Ectodermal cell (in vitro differentiated cells): Measurements from ENCODE around the gene COPG1.

Source experiments
- H3K27ac ChIP-seq: 2 replicates; pipeline ENCODE4 v1.7.0; 2013; ENCODE audit warnings: mild to moderate bottlenecking, low read depth, low read length; ENCODE audit not compliant: insufficient read depth, poor library complexity, severe bottlenecking
- H3K27me3 ChIP-seq: 2 replicates; pipeline ENCODE4 v1.7.0; 2013; ENCODE audit warnings: mild to moderate bottlenecking, low read length; ENCODE audit not compliant: insufficient read depth, control insufficient read depth, poor library complexity, severe bottlenecking
- H3K36me3 ChIP-seq: one replicate; pipeline ENCODE4 v1.7.0; 2013; ENCODE audit warnings: low read length; ENCODE audit not compliant: control insufficient read depth, insufficient read depth
- H3K4me1 ChIP-seq: one replicate; pipeline ENCODE4 v1.7.0; 2013; ENCODE audit warnings: low read length; ENCODE audit not compliant: control insufficient read depth, insufficient read depth
- H3K4me3 ChIP-seq: 2 replicates; pipeline ENCODE4 v1.7.0; 2013; ENCODE audit warnings: low read depth, low read length, control low read depth; ENCODE audit not compliant: insufficient read depth
- H3K9me3 ChIP-seq: 2 replicates; pipeline ENCODE4 v1.7.0; 2013; ENCODE audit warnings: mild to moderate bottlenecking, low read length, moderate library complexity; ENCODE audit not compliant: control insufficient read depth
- WGBS, 2 experiments: methylation state at CpG; one replicate each; pipeline ENCODE4 v1.1.7; 2013; ENCODE audit warnings: missing lambda C conversion rate in 2 of 2; 5-methylcytosine and 5-hydroxymethylcytosine counted together

COPG1 gene

DNA sequence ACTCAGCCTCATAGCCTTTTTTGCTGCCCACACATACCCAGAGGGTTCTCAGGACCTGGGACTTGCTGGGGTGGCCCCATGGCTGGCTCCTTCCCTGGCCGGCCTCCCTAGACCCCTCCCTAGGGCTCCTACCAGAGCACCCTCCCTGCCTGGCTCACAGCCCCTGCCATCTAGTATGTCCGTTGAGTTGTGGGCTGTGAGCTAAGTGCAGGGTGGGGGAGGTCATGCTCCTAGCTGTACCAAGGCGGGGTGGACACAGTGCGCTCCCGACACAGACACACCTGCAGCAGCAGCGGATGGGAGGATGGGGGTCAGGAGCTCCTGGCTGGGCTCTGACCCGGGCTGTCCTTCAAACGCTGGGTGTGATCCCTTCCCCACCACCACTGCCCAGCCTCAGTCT, 70.9 kb downstream of the COPG1 start:
- H3K9me3 ChIP-seq = no peaks in the 10 kb centered on the region
- H3K4me3 ChIP-seq = no peak overlapping the region
- H3K27ac ChIP-seq = no peak overlapping the region
- H3K4me1 ChIP-seq = peaks cover 4% of the 10 kb centered on the region
- peaks cover 6% of the 10 kb centered on the region for H3K36me3 ChIP-seq
- no peaks in the 10 kb centered on the region for H3K27me3 ChIP-seq
- 92 to 94% methylated on average over 8 of the region's 8 CpGs for WGBS, 2 experiments

DNA sequence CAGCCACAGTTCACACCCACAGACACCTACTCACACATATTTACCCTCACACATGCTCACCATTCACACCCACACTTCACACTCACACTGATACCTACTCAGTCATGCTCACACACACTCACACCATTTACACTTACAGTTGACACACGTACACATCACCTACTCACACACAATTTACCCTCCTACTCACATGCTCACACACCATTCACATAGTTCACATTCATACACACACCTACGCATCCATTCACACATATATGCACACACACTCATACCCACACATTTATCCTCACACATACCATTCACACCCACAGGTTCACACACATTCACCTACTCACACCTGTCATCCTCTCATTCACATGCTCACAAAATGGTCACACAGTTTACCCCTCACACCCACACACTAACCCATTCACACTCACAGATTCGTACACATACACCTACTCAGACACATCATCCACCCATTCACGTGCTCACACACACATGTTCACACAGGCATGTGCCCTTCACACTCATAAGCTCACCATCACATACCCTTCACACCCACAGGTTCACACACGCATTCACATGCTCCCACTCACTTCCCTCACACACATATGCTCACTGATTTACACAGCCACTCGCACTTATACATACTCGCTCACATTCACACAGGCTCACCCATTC, 71.5 kb downstream of the COPG1 start:
- peaks cover 6% of the 10 kb centered on the region for H3K36me3 ChIP-seq
- H3K4me1 ChIP-seq = peaks cover 4% of the 10 kb centered on the region
- 93 to 94% methylated on average over 7 of the region's 7 CpGs for WGBS, 2 experiments
- H3K4me3 ChIP-seq = no peak overlapping the region
- H3K27me3 ChIP-seq = no peaks in the 10 kb centered on the region
- no peaks in the 10 kb centered on the region for H3K9me3 ChIP-seq
- no peak overlapping the region for H3K27ac ChIP-seq

DNA sequence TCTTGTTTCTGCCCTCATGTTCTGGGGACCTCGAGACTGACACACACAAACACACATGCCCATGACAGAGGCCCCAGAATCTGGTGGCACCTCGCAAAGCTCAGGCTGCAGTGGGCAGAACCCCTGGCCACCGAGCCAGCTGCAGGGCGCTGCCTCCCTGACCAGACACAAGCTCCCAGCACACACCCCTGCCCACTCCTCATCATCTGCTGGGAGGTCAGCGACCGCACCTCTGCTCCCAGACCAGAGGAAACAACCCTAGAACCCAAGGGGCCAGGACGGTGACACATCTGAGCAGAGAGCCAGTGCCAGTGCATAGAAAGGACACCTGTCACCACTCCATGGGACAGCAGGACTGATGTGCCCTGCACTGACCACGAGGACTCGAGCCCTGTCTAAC, 72.5 kb downstream of the COPG1 start:
- WGBS, 2 experiments = 94 to 95% methylated on average over 9 of the region's 9 CpGs
- no peak overlapping the region for H3K4me3 ChIP-seq
- H3K36me3 ChIP-seq = peaks cover 6% of the 10 kb centered on the region
- H3K4me1 ChIP-seq = peaks cover 4% of the 10 kb centered on the region
- H3K27ac ChIP-seq = no peak overlapping the region
- H3K9me3 ChIP-seq = no peaks in the 10 kb centered on the region
- H3K27me3 ChIP-seq = no peaks in the 10 kb centered on the region

DNA sequence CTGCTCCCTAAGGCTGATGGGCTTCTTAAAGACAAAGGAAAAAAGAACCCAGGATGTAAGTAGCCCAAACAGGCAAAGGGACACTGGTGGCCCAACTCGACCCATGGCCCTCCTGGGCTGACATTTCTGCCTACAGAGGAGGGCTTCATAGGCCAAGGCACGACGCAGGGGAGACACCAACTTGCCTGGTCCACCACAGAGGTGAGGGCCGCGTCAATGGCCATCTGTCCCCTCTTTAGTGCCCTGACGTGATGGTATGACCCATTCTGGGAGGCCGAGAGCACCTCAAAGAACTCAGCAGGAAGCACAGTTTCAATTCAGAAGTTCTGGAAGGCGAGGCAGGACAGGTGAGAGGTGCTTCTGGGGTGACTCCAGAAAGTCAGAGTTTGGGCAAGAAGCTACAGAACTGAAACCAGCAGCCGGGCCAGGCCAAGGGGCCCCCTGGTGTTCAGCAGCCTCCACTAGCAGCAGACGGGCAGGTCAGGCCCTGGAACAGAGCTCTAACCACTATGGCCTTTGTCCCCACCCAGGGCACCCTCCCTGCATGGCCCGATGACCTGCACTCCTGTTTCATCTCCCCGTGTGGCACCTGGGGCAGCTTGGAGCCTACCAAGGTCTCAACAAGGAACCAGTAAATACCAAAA, 74.4 kb downstream of the COPG1 start:
- 89 to 92% methylated on average over 12 of the region's 12 CpGs for WGBS, 2 experiments

DNA sequence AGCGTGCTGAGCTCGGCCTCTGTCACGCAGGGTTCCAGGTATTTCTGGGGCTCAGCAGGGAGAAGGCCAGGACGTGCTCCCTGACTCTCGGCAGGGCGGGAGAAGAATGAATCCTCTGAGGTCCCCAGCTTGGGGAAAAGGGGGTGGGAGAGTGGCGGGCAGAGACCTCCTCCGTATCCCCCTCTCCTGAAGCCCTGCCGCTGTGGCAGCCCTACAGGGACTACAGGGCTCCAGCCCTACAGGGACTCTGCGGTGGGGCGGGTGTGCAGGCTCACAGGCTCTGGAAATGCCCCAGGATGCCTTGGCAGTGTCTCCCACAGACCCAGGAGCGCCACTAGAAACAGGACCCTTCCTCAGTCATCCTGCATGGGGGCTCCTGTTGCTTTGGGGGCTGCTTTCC, 75.4 kb downstream of the COPG1 start:
- no peaks in the 10 kb centered on the region for H3K9me3 ChIP-seq
- WGBS, 2 experiments = 91 to 92% methylated on average over 12 of the region's 12 CpGs

More for the DNA sequence above, 74.4 kb downstream of the COPG1 start:
- Histone ChIP-seq H3K4me3 (no peak overlapping the region), H3K36me3 (peaks cover 6% of the 10 kb centered on the region), H3K27me3 (no peaks in the 10 kb centered on the region), H3K4me1 (no peaks in the 10 kb centered on the region), H3K27ac (no peak overlapping the region), H3K9me3 (no peaks in the 10 kb centered on the region)

DNA sequence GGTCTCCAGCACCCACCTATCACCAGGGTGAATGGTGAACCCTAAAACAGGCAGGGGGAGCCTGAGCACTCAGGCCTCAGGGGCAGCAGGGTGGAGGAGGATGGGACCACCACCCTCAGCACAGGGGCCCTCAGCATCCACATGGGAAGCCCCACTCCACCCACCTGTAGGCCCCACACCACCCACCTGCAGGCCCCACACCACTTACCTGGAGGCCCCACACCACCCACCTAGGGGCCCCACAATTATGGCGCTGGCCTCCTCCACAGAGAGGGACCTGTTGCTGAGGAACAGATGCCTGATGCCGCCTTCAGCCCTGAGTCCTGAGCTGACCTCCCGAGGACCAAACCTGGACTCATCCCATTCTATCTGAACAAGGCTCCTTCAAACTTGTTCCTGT, 76.0 kb downstream of the COPG1 start:
- no peaks in the 10 kb centered on the region for H3K9me3 ChIP-seq
- H3K4me3 ChIP-seq = no peak overlapping the region
- peaks cover 6% of the 10 kb centered on the region for H3K36me3 ChIP-seq
- H3K27me3 ChIP-seq = no peaks in the 10 kb centered on the region
- WGBS, 2 experiments = 94 to 97% methylated on average over 3 of the region's 3 CpGs
- no peak overlapping the region for H3K27ac ChIP-seq
- H3K4me1 ChIP-seq = no peaks in the 10 kb centered on the region

More for the DNA sequence above, 75.4 kb downstream of the COPG1 start:
- Histone ChIP-seq H3K27me3 (no peaks in the 10 kb centered on the region), H3K4me1 (no peaks in the 10 kb centered on the region), H3K36me3 (peaks cover 6% of the 10 kb centered on the region), H3K4me3 (no peak overlapping the region), H3K27ac (no peak overlapping the region)

DNA sequence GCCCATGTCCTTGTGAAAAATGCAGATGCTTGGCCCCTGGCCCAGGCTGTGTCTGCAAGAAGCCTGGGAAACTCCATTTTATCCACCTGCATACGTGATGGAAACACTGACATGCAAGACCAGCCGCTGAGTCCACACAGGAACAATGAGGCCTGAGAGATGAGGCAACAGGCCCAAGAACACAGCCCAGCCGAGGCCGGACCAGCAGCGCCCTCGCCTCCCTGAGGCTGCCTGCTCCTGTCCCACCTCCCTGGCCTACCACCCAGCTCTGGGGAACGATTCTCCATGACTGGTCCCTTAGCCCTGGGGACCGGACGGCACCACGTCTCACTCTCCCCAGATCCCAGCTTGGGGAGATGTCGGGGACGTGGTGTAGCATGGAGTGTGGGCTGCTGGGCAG, 76.7 kb downstream of the COPG1 start:
- Histone ChIP-seq H3K4me3 (no peak overlapping the region), H3K27me3 (no peaks in the 10 kb centered on the region), H3K9me3 (no peaks in the 10 kb centered on the region), H3K27ac (no peak overlapping the region), H3K36me3 (peaks cover 2% of the 10 kb centered on the region), H3K4me1 (no peaks in the 10 kb centered on the region)
- 94 to 95% methylated on average over 12 of the region's 12 CpGs for WGBS, 2 experiments

DNA sequence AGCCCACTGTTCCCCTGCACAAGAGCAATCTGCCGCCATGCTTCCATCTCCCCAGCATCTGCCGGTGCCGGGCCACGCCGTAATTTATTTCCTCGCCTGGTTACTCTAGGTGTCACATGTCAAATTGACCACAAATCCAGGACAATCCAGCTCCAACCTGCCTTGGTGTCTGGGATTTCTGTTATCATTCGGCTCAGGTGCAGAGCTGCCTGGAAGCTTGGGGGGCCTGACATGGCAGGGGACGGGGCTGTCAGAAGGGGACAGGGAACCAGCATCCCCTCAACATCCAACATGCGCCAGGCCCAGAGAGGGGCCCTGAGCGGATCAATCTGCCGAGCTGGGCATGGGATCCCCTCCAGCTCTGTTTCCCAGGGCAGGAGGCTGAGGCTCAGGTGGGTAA, 77.2 kb downstream of the COPG1 start:
- Histone ChIP-seq H3K36me3 (no peaks in the 10 kb centered on the region), H3K27me3 (no peaks in the 10 kb centered on the region), H3K4me1 (no peaks in the 10 kb centered on the region), H3K27ac (no peak overlapping the region), H3K4me3 (no peak overlapping the region), H3K9me3 (no peaks in the 10 kb centered on the region)
- WGBS, 2 experiments = 93% methylated on average over 11 of the region's 11 CpGs
